Hematopoietic multipotent progenitor cell (in vitro differentiated cells): Measurements from ENCODE around the gene PSRC1. TPM values are rescaled to one million over a fixed set of nuclear protein-coding genes. Genes with fewer than 3 reads are reported as not detected.

Experiments
- DNase-seq, 3 donors: peaks; one replicate each; pipeline ENCODE4 v3.0.0-alpha.2; 2011 to 2015; ENCODE audit warnings: low read depth in 2 of 3, low spot score in 2 of 3
- total RNA-seq: library from RNA; depleted of rRNA; stranded (reverse); fragments of >200 nt; gene quantifications from one replicate; pipeline ENCODE4 v1.2.3, GENCODE V29; 2012

The PSRC1 gene
- total RNA-seq, 1 donor = 1.3 TPM

DNA sequence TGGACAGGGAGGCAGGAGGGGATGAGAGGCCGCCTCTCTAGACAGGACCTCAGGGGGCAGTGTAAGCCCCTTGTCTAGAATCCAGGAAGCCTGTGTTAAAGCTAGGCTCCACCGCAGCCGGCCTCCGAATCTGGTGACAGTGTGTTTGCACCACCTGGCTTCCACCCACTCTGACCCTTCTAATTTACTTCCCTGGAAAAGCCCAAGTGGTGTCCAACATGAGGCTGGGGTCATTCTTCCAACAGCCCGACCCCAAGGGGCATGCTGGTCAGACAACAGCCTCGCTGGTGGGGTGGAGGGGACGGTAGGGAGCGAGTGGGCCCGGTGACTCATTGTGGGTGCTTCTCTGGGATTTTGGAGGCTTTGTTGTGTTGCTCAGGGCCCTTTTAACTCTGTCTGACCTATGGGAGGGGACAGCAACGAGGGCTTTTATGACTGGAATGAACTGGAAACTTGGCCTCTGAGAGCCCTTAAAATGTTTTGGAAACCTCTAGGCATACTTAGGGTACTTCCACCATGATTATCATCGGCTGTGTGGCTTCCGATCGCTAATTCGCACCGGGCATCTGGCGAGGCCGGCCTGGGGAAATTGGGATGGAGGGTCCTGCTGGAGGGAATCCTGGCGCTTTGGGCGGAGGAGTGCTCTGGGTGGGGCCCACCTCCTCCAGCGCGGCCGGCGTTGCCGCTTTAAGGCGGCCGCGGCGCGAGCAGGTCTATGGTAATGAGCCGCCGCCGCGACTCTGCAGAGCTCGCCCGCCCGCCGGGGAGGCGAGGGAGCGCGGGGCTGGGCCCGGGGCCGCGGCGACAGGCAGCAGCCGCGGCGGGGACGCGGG, 33.9 kb downstream of the PSRC1 start, which contains the start of gene CELSR2:
Gene CELSR2, plus strand, starts transcription at position 743 of the 833 bp plus-strand sequence. CDS start 541 bp downstream, outside the sequence.
- DNase-seq = peak; percentile 23 to 61 (median 39)

DNA sequence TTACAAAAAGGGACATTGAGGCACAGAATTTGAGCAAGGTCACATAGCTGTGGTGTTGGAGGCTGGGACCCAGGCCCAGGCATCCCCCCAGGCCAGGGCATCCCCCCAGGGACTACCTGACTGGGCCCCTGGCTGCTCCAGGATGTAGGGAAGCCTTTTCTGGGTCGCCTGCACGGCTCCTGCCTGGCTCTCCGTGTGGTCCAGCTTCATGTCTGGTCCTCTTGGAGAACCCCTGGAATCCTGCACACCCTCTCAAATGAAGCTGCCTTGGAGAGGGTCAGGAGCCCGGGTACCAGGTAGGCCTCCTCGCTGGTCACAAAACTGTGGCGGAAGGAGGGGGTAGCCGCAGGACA, 34.5 kb downstream of the PSRC1 start:
- no peak for DNase-seq

DNA sequence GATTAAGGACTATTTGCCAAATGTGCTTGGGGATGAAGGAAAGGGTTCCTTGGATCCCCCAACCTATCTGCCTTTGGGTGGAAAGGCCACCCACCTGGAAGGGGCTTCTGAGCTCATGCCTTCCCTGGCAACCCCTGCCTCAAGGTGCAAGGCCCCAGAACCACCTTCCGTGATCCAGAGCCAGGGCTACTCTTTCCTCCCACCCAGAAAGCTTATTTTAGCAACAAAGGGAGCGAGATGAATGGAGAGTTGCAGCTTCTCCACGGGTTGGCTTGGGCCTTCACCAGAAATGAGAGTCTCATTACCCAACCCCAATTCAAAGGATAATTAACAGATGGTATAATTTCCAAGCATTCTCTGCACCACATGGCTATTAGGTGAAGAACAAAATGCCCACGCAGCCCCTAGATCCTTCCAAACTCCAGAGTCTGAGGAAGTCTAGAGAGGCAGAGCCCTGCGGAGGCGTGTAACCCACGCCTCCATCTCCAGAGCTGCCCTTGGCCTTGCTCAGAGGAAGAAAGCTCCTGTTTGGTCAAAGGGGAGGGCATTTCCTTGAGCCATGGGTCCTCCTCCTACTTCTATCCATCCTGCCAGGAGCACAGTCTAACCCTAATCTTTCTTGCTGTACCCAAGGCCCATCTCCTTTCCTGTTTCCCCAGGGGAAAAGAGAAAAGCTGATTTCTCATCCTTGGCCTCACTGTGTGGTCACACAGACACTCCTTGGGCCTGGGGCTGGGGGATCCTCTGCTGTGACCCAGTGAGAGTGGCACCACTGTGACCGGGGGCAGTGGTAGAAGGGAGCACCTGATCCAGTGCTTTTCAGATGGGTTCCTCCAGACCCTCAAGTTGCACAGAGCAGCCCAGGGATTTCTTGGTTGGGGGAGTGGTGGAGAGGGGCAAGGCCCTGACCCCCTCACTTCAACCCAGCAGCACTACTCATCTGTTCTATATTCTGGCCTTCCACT, 35.3 kb downstream of the PSRC1 start:
- no peak for DNase-seq

DNA sequence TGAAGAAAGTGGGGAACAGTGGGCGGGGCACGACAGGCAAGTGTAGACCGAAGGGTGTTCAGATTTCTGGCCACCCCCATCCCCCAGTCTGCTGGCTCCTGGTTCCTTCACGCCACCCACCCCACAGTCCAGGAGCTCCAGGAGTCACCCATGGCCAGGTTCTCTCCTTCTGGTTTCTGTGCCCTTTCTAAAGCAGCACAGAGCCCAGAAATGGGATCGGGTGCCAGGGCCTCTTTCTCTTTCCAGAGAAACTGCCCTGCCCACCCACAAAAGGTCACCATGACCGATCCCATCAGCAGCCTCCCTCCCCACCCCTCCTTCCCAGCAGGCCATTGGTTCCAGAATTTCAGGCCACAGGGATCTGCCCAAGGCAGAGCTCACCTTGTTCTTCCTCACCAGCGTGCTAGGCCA, 36.8 kb downstream of the PSRC1 start:
- DNase-seq = no peak

DNA sequence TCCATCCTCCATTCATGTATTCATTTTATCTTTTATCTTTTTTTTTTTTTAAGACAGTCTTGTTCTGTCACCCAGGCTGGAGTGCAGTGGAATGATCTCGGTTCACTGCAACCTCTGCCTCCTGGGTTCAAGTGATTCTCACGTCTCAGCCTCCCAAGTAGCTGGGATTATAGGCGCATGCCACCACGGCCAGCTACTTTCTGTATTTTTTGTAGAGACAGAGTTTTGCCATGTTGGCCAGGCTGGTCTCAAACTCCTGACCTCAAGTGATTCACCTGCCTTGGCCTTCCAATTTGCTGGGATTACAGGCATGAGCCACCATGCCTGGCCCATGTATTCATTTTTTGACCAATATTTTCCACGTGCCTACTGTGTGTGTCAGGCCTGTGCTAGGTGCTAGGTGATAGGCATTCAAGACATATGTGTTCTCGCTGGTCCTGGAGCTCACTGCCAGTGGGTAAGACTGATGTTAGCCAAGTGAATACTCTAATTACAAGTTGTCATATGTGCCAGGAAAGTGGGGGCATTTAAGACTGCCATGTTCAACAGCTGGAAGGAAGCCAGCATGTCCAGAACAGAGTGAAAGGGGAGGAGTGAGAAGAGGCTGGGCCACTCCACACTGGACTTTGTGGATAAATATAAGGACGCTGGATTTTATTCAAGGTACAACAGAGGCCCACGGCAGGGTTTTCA, 38.9 kb downstream of the PSRC1 start:
- no peak for DNase-seq

DNA sequence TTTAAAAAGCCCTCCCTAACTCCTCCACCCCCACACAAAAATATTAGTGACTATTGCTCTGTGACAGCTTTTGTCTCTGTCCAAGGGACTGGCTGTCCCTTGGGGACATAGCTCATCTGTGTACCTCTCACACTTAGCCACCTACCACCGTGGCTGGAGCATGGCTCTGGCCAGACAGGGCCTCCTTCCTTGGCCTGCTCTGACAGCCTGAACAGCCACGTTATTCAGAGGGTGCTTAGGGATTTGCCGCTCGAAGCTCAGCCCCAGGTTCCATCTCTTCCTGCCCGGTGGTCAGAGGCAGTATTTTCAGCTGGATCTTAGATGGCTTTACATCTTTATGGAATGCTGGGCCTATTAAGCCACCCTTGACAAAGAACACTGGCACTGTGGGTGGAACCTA, 39.7 kb downstream of the PSRC1 start:
- DNase-seq = no peak

DNA sequence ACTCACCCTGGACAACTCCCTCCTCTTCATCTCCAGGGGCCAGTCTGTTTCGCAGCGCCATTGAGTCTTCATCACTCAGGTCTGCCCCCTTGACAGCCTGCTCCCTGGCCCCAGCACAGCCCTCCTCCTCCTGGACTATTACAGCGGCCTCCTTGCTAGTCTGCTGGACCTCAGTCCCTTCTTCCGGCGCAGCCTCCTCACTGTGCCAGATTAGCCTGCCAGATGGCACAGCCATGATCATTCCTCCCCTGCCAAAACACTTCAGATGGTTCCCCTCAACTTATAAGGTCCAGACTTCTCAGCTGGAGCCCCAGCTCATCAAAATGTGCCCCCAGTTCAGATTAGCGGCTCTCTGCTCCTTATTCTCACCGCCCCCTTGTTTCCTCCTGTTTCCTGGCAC, 40.6 kb downstream of the PSRC1 start:
- no peak for DNase-seq

DNA sequence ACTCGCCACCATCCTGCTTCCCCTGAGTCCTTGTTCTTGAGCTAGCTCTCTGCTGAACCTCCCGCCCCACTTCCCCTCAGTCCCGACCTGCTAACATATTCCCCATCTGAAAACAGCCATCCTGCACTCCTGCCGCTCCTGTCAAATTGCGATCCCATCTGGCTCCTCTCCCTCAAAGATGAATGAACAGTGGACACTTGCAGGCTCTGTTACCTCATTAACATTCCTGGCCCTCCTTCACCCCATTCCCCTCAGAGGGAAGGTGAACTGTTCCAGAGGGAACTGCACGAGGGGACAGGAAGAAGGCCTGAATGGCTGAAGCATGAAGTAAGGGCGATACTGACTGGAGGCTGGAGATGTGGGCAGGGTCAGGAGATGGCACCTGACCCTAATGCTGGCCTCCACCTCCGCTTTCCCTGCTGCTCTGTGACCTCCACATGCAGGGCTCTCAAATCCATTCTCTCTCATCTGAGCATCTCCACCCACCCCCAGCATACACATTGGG, 41.1 kb downstream of the PSRC1 start:
- DNase-seq = no peak

DNA sequence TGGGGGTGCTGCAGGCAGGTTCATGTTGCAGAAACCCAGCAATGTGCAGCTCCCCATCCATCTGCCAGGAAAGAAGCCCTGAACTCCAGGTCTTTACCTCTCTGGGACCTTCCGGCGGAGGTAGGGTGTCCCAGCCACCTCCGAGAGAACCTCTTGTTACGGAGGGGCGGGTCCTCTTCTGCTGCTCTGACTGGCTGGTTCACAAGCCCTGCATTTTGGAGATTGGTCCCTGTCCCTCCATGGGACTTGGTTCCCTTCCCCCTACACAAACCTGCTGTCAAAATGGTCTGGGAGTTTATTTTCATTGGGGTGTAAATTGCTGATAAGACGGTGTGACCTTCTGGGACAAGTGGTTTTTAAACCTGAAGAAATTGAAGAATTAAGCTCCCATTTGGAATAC, 41.6 kb downstream of the PSRC1 start:
- DNase-seq = no peak

DNA sequence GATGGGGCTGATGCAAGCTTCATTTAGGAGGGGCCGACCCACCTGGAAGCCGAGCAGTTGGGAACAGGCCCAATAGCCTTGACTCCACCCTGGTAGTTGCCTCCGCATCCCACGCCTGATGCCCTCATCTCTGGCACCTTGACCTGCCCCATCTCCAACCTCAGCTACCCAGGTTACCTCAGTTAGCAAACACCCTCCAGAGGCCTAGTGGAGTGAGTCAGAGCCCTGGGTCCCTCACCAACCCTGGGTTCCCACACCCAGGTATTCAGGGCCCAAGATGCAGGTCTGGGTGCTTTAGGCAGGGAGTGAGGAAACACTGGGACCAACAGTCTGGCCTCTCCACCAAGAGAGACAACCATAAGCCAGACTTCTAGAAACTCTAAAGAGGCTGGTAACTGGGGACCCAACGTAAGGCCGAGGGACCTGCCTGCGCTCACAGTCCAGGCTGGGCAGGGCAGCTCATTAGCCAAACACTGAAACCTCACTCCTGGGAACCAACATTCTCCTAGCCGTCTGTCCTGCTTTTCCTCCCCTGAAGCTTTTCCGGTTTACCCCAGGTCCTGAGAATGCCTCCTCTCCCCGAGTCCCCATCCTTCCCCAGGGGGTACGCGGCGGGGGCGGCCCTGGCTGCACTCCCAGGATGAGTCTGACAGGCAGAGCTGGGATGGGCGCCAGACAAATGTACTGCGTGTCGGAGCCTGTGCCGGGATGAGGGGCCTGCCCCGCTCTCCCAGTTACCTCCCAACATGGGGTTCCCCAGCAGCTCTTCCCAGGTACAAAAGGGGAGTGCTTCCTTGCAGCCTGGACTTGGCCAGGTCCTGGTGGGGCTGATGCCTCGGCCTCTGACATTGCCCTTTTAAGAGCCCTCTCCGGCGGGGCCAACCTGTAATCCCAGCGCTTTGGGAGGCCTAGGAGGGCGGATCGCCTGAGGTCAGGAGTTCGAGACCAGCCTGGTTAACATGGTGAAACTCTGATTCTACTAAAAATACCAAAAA, 42.5 kb downstream of the PSRC1 start:
- no peak for DNase-seq

DNA sequence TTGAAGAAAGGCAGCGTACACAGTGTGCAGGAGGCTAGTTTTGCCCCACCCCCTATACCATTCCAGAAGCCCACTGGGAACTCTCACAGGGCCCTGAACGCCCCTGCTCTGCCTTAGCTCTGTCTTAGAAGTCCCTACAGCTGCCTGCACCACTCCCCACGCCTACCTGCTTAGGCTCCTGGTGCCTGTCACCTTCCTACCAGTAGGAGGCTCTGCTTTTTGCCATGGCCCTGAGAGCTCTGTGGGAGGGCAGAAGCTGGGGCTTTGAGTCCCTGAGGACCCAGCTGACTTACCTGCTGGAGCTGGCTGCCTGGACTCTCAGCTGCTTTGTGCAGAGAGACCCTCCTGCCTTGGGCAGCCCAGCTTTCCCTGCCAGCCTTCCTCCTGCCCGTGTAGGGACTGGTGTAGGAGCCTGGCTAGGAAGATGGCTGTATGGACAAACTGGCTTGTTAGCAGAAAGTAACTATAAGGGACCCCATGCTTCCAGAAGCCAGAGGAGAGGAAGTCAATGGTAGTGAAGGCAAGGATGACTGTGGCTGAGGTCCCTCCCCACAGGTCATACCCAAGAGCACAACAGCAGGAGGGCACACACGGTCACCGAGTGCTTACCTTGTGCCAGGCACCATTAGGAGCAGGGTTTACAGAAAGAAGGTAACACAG, 43.4 kb downstream of the PSRC1 start:
- DNase-seq = peak in 1 of 3 donors; percentile 43

DNA sequence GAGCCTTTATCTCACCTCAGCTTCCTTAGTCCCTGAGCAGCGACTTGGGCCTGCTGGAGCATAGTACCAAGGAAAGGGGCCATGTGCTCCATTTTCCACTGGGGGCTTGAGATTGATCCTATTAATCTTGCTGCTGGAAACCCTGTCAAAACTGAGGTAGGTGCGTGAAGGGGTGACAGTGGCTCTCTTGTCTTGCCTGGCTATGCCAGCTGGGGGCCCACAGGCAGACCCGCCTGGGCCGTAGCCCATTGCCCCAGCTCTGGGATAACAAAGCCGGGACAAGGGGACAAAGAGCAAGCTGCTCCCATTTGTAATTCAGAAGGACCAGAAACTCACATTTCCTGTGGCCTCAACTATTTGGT, 43.9 kb downstream of the PSRC1 start:
- no peak for DNase-seq

DNA sequence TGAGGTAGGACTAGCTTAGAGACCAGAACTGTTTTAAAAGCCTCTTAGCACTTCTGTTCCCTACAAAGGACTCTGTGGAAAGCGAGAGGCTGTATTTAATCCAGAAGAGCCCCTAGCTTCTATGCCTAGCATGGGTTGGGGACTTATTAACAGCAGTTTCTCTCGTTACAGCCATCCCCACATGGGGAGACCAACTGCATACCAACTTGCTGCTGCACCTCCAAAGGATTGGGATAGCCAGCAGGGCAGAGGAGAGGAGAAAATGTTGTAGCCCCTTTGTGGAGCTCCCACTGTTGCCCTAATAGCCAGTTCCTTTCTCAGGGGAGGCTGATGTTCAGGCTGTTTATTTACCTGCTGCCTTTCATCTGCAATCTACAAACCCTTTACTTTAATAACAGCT, 44.6 kb downstream of the PSRC1 start:
- DNase-seq = no peak

DNA sequence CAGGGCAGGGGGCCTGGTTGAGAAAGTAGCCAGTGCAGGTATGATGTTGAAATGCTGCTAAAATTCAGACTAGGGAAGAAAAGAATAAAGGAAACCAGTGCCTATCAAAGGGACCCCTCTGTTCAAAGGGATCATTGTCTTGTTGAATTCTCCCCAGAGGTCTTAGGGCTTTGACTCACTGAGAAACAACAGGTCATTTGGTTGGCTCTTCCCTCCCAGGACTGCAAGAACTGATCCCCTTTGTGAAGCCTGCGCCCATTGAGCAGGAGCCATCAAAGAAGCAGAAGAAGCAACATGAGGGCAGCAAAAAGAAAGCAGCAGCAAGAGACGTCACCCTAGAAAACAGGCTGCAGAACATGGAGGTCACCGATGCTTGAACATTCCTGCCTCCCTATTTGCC, 45.4 kb downstream of the PSRC1 start:
- no peak for DNase-seq

DNA sequence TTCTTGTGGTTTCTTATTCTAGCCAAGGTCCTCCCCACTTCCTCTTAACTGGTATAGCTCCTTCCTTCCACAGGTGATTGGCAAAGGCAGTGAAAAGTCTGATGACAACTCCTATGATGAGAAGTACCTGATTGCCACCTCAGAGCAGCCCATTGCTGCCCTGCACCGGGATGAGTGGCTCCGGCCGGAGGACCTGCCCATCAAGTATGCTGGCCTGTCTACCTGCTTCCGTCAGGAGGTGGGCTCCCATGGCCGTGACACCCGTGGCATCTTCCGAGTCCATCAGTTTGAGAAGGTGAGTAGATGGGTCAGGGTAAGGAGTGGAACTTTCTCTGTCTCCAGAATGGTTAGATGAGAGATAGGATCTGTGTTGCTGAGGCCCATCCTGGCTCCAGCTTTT, 47.8 kb downstream of the PSRC1 start:
- DNase-seq = no peak

DNA sequence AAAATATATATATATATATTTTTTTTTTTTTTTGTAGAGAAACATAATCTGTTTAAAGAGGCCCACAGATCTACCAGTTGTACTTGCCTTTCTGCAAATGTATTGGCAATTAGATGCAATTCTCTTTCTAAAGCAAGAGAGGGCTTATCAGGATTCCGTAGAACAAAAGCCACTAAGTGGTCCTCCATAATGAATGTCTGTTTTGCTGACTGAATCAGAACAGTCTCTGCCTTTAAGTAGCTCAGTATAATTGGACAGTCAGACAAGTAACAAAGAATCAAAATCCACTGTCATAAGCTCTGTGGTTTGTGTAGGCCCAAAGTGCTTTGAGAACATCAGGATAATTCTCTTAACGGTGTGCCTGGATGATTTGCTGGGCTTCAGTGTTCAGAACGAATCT, 51.9 kb downstream of the PSRC1 start:
- no peak for DNase-seq
